ENCODE measurements around the gene NRG2.

DNA sequence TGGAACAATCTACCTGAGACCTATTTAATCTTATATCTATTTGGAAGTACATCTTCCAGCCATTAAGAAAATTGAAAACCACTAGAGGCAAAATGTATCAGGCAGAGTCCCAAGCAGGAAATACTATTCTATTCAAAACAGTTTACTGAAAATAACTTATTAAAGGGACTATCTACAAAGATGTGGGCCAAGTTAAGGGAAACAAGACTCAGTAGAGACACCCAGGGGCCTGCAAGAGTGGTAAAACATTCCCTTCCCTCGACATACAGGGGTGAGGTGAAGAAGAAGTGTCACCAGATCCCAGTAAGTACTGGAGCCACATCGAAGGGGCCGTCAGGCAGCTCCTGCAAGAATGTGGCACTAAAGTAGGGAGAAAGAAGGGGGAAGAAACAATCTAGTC, 12.1 kb upstream of the NRG2 start:
- TF ChIP-seq CTCF (IDR thresholded peaks at IDR 0.05 in 2 of 3, conservative IDR thresholded peaks at IDR 0.05 in 1 of 3; ENCODE audit: borderline replicate concordance in 1 of 3, insufficient read depth in 1 of 3, low read depth in 2 of 3, low read length in 2 of 3), result no peak
- no peak for TF ChIP-seq CEBPB (IDR thresholded peaks at IDR 0.05; ENCODE audit: low read depth)
- no peak for TF ChIP-seq ZBTB33 (IDR thresholded peaks at IDR 0.05; ENCODE audit: extremely low read depth, insufficient replicate concordance, low read length)
- TF ChIP-seq POLR2A (IDR thresholded peaks at IDR 0.05; ENCODE audit: borderline replicate concordance, extremely low read depth, insufficient read depth, insufficient read length), result no peak
- no peak for TF ChIP-seq EZH2 (IDR thresholded peaks at IDR 0.05)
- TF ChIP-seq, protein P1, sequence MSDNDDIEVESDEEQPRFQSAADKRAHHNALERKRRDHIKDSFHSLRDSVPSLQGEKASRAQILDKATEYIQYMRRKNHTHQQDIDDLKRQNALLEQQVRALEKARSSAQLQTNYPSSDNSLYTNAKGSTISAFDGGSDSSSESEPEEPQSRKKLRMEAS (IDR thresholded peaks at IDR 0.05), result no peak
- TF ChIP-seq POLR2AphosphoS5 (IDR thresholded peaks at IDR 0.05; ENCODE audit: low read depth, low read length), result no peak
- TF ChIP-seq YY1 (IDR thresholded peaks at IDR 0.05; ENCODE audit: extremely low read depth, insufficient replicate concordance, low read depth, low read length), result no peak
